HG03097 (cell line): Measurements from ENCODE around the gene ALPG.
"Not testable (repeated sequence)": the region's sequence is repeated elsewhere in the genome, so short reads cannot be mapped to it uniquely, and the experiment has no call there.

Experiments
- ATAC-seq: cut with Tn5 transposase; IDR thresholded peaks from one replicate; pipeline ENCODE4 v1.9.1; 2021; ENCODE audit not compliant: unreplicated experiment, low FRiP score

Gene ALPG

DNA sequence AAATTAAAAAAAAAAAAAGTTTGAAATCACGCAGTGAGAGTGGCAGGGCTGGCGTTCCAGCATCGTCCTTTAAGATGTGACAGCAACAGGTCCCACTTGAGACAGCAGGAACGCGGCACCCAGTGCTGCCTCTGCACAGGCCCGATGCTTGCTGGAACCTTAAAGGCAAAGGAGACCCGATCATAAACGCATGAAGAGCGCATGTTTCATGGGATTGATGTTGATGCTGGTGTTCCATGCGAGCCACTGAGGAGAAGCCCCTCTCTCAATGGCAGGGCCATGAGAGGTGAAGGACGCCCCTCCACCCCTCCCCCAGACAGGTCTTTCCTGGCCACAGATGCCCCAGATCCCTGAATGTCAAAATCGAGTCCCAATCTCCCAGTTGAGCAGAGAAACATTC is 31.4 kb downstream of the ALPG start:
- ATAC-seq, result no peak

DNA sequence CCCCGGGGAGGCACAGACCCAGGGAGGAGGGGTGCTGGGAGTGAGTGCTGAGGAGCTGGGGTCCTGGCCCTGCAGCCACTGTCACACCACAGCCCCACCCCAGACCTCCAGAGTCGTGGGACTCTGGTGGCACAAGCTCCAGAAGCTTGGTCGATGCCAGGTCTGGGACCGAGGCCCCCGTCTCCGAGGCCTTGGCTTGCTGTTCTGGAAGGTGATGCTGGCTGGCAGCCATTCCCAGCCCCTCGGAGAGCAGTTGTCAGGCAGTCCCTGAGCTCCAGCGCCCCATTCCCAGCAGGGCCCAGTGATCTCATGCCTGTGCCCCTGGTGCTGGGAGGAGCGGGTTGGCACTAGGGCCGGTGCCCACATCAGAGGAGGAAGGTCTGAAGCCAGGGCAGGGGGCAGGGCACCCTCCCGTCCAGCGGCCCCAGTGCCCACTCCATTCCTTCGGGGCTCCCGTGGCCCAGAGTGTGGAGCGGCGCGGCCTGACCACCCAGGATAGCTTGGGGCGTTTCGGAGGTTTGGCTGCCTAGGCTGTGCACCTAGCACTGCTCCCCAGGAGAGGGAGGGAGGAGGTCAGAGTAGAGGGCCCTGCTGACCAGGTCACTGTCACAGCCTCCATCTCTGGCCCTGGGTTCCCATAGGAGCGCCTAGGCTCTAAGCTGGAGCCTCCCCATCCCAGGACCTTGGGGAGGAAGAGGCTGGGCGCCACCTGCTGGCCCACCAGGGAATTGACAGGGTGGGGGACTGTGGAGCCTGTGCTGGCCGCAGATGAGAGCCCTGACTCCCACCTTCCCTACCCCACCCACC is 32.5 kb downstream of the ALPG start:
- no peak for ATAC-seq

DNA sequence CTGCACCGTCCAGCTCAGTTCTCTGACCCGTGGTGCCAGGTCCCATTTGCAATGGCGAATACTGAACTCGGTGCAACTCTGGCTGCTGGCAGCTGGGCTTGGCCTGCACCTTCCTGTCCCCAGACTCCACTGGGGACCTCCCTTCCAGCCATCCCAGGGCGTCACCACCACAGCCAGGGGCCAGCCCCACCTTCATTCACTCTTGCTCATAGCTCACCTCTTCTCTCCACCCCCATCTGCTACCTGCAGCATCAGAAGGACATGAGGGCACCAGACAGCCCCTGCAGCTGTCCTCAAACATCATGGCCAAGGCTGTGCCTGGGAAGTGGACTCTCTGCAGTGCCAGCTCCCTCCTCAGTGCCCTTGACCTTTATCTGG is 33.1 kb downstream of the ALPG start:
- no peak for ATAC-seq

- ATAC-seq, result peak; percentile 81
Measured at GRCh38 chr2:232440220-232441018, 33.8 kb downstream of the ALPG start.

- ATAC-seq, result no peak
Measured at GRCh38 chr2:232441147-232441651, 34.6 kb downstream of the ALPG start.

GRCh38 chr2:232441922-232442321 is 35.3 kb downstream of the ALPG start:
- ATAC-seq, result not testable (repeated sequence)

DNA sequence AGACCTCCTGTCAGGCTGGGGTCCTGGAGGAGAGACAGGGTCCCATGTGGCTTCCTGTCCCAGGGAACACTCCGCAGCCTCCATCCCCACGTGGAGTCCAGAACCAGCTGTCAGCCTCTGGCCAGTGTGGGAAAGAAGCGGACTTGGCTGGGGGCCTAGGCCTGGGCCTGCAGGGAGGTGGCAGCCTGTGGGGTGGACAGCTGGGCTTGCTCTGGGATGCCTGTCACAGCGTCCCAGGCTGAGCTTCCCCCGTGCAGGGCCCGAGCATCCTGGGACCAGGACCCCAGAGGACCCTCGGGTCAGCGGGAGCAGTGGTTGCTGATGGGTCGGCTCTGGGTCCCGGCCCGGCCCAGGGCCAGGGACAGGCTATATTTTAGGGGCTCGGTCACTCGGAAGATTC is 35.8 kb downstream of the ALPG start:
- ATAC-seq, result not testable (repeated sequence)

DNA sequence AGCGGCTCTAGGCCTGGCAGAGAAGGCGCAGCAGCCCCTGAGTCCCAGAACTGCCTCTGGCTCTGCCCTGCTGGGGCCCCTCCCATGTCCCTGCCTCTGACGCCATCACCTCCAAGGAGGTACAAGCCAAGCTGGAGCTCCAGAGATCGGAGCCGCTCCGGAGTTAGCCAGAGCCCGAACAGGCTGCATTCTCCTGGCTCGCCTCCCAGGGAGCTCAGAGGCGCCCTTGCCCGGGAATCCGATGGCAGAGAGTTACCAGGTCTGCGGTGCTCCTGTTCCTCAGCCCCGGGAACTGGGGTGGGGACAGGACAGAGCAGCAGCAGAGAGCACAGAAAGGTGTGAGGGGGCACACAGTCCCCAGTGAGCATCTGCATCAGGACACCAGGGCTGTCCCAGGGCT is 36.4 kb downstream of the ALPG start:
- not testable (repeated sequence) for ATAC-seq

- not testable (repeated sequence) for ATAC-seq
Measured at GRCh38 chr2:232443669-232444408, 37.2 kb downstream of the ALPG start.

- ATAC-seq, result no peak
Measured at GRCh38 chr2:232444409-232445148, 37.9 kb downstream of the ALPG start.

- not testable (repeated sequence) for ATAC-seq
Measured at GRCh38 chr2:232445149-232445885, 38.7 kb downstream of the ALPG start.

- not testable (repeated sequence) for ATAC-seq
Measured at GRCh38 chr2:232446266-232446777, 39.7 kb downstream of the ALPG start.

GRCh38 chr2:232447091-232447620 is 40.5 kb downstream of the ALPG start:
- no peak for ATAC-seq

DNA sequence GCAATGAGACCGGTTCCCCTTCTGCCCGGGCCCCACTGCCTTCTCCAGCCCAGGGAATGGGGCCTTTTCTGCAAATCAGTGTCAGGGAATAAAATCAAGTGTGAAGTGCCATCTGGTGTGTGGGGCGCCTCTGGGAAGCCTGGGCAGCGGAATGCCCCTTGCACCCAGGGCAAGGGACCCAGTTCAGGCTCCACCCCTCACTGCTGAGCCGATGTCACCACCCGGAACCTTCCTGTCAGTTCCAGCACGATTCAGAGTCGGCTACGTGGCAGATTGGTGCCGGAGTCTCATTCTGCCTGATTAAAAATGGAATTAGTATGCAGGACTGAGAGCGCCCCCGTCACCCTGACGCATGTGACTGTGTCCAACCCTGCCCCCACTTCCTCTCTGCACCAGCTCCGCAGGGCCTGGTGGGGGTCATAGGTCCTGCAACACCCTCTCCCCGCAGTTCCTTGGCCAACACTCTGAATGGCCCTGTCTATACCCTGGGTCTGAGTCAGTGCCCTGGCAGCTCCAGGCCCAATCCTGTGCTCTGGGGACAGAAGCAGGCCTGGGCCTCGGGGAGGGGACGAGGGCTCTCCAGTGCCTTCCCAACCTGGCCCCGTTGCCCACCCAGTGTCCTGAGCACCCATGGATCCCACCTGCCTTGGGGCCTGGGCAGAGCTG is 41.1 kb downstream of the ALPG start:
- ATAC-seq, result no peak

GRCh38 chr2:232448304-232448690 is 41.7 kb downstream of the ALPG start:
- no peak for ATAC-seq

DNA sequence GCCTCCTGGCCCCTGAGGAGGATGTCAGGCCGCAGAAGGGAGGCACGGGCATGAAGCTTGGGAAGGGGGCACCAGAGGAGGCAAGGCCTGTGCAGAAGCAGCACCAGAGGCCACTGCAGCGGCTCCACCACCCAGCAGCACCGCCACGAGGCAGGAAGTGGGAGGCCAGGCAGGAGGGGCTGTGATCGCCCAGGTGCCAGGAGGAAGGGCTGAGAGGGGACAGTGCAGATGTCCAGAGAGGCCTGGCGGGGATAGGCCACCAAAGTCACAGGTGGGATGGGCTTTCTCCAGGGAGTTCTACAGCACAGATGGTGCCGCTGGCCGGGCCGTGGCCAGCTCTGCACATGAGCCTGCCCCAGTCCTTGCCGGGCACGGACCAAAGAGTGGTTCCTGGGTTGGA is 43.3 kb downstream of the ALPG start:
- ATAC-seq, result no peak

DNA sequence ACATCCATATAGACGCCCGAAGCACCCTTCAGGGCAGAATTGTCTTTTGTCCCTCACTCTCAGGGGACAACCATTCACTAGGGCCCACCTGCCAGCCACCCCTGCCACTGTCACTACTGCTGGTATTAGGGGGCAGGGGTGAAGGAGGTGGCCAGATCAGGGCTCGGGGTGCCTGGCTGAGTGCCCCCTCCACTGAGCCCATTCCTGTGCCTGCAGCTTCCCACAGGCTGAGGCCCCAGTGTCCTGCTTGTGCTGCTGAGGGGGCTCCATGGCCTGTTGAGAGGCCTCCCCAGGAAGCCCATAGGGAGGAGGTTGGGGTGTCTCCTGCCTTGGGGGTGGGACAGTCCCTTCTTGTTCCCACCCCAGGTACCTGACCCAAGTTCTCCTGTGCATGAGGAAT is 45.0 kb downstream of the ALPG start:
- ATAC-seq, result not testable (repeated sequence)

DNA sequence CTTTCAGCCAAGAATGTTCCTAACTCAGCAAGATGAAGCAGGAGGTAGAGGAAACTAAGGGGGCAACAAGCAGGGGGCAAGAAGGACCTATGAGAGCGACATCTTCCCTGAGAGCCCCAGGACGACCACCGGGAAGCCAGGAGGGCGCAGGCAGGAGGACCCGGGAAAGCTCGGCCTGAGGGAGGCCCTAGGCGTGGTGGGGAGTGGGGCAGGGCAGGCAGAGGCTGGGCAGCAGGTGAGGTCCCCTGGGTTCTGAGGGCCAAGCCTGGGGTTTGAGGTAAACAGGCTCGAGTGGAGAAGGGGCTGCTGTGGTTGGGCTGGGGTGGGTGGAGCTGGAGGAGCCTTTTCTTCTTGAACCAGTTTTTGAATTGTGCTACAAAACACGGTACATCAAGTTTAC is 48.0 kb downstream of the ALPG start:
- ATAC-seq, result no peak
